Natural killer cell (primary cell): Measurements from ENCODE around the gene BTBD9. TPM values are rescaled to one million over a fixed set of nuclear protein-coding genes. Genes with fewer than 3 reads are reported as not detected.

Experiments used
- ATAC-seq, 3 donors: fragments of 150-1000 bp in 2 of 3; fragments of 200-7000 bp in 1 of 3; cut with Tn5 transposase; 1 replicate in 1 of 3; 2 replicates in 2 of 3; pipeline ENCODE4 v1.10.0; 2021; ENCODE audit warnings: mild to moderate bottlenecking in 2 of 3, moderate library complexity in 2 of 3
- DNase-seq, 2 donors: peaks; one replicate each; pipeline versions ENCODE4 v3.0.0 to v3.0.0-alpha.2; 2013 to 2021; ENCODE audit warnings: mixed read lengths in 1 of 2
- H3K27ac ChIP-seq: one replicate; pipeline ENCODE4 v1.5.1; 2013; ENCODE audit warnings: mild to moderate bottlenecking, low read length
- H3K27me3 ChIP-seq: one replicate; pipeline ENCODE4 v1.6.1; 2013; ENCODE audit warnings: low read length; ENCODE audit not compliant: control insufficient read depth, insufficient read depth
- H3K36me3 ChIP-seq: one replicate; pipeline ENCODE4 v1.6.1; 2013; ENCODE audit warnings: low read length; ENCODE audit not compliant: control insufficient read depth, insufficient read depth
- H3K4me1 ChIP-seq: one replicate; pipeline ENCODE4 v1.6.1; 2013; ENCODE audit warnings: low read length; ENCODE audit not compliant: control insufficient read depth, insufficient read depth
- H3K4me3 ChIP-seq: one replicate; pipeline ENCODE4 v1.5.1; 2013; ENCODE audit warnings: low read length
- H3K9me3 ChIP-seq: one replicate; pipeline ENCODE4 v1.6.1; 2013; ENCODE audit warnings: low read length; ENCODE audit not compliant: control insufficient read depth, insufficient read depth
- H3K27ac Mint-ChIP-seq, 2 donors: one replicate each; pipeline ENCODE4 v1.8.0; 2022; ENCODE audit warnings: mild to moderate bottlenecking in 2 of 2, mixed read lengths in 2 of 2, moderate library complexity in 1 of 2
- H3K27me3 Mint-ChIP-seq, 2 donors: one replicate each; pipeline ENCODE4 v1.8.0; 2022; ENCODE audit warnings: low read depth in 2 of 2, mixed read lengths in 2 of 2
- H3K36me3 Mint-ChIP-seq: one replicate; pipeline ENCODE4 v1.8.0; 2022; ENCODE audit warnings: mixed read lengths
- H3K4me1 Mint-ChIP-seq, 2 donors: one replicate each; pipeline ENCODE4 v1.8.0; 2022; ENCODE audit warnings: mixed read lengths in 2 of 2
- H3K4me3 Mint-ChIP-seq: one replicate; pipeline ENCODE4 v1.8.0; 2022; ENCODE audit warnings: mild to moderate bottlenecking, moderate library complexity, mixed read lengths
- H3K9me3 Mint-ChIP-seq, 2 donors: one replicate each; pipeline ENCODE4 v1.8.0; 2022; ENCODE audit warnings: mixed read lengths in 2 of 2
- CTCF ChIP-seq: fragments of 200-600 bp; IDR thresholded peaks from one replicate; pipeline ENCODE4 v1.8.0; 2022; ENCODE audit warnings: antibody characterized with exemption
- WGBS: methylation state at CpG from one replicate; pipeline ENCODE4 v1.1.7; 2013; ENCODE audit warnings: missing lambda C conversion rate; ENCODE audit not compliant: insufficient coverage; 5-methylcytosine and 5-hydroxymethylcytosine counted together
- intact Hi-C: fragments of 100-400 bp; cut with micrococcal nuclease; formaldehyde crosslinking; loops from one replicate; pipeline ENCODE4 v1.14.2; 2022
- total RNA-seq, 4 donors: library from RNA; stranded (reverse); fragments of 120-200 nt in 1 of 4; gene quantifications; one replicate each; pipeline versions ENCODE4 v1.2.3 to v1.2.4, GENCODE V29; 2013 to 2022

Gene BTBD9
- total RNA-seq, 3 donors from 2014 or later (not counting 1 experiment from before 2014, with no cell fraction given) = 51.6 to 70.3 (median 54.3) TPM

- ATAC-seq (no peak), DNase-seq (no peak)
- Histone ChIP-seq H3K4me3 (no peak overlapping the region), H3K9me3 (no peaks in the 10 kb centered on the region), H3K27me3 (no peaks in the 10 kb centered on the region), H3K36me3 (no peaks in the 10 kb centered on the region), H3K27ac (no peak overlapping the region), H3K4me1 (no peaks in the 10 kb centered on the region)
- intact Hi-C loops = no loop called here
- Mint-ChIP-seq H3K36me3 (no peaks in the 10 kb centered on the region), H3K4me3 (no peak overlapping the region), H3K27me3 (no peaks in the 10 kb centered on the region), H3K4me1 (peaks cover 0 to 17% of the 10 kb centered on the region in 2 donors), H3K9me3 (no peaks in the 10 kb centered on the region), H3K27ac (no peak overlapping the region)
- 96% methylated on average over 21 of the region's 22 CpGs for WGBS
- TF ChIP-seq CTCF = no peak
These were observed 464.8 kb downstream of the BTBD9 start for GRCh38 chr6:38174806-38175495.

- H3K27ac ChIP-seq = no peak overlapping the region
- H3K4me1 Mint-ChIP-seq = peaks cover 0 to 17% of the 10 kb centered on the region in 2 donors
- H3K9me3 Mint-ChIP-seq = no peaks in the 10 kb centered on the region
- no peak overlapping the region for H3K4me3 ChIP-seq
- 98% methylated on average over 8 of the region's 8 CpGs for WGBS
- H3K27me3 ChIP-seq = no peaks in the 10 kb centered on the region
- ATAC-seq = no peak
- H3K27ac Mint-ChIP-seq = no peak overlapping the region
- no peaks in the 10 kb centered on the region for H3K4me1 ChIP-seq
- H3K27me3 Mint-ChIP-seq = no peaks in the 10 kb centered on the region
- TF ChIP-seq CTCF = no peak
- no peak overlapping the region for H3K4me3 Mint-ChIP-seq
- H3K9me3 ChIP-seq = no peaks in the 10 kb centered on the region
- no peak for DNase-seq
- intact Hi-C loops = no loop called here
- no peaks in the 10 kb centered on the region for H3K36me3 Mint-ChIP-seq
- no peaks in the 10 kb centered on the region for H3K36me3 ChIP-seq
These were observed 465.4 kb downstream of the BTBD9 start for GRCh38 chr6:38174315-38174714.

GRCh38 chr6:38173909-38174308, 465.8 kb downstream of the BTBD9 start:
- Mint-ChIP-seq H3K4me3 (no peak overlapping the region), H3K27ac (no peak overlapping the region), H3K27me3 (no peaks in the 10 kb centered on the region), H3K4me1 (peaks cover 0 to 17% of the 10 kb centered on the region in 2 donors), H3K9me3 (no peaks in the 10 kb centered on the region), H3K36me3 (no peaks in the 10 kb centered on the region)
- no peaks in the 10 kb centered on the region for H3K4me1 ChIP-seq
- H3K27me3 ChIP-seq = no peaks in the 10 kb centered on the region
- ATAC-seq (no peak), DNase-seq (no peak)
- 95% methylated on average over 11 of the region's 11 CpGs for WGBS
- no peaks in the 10 kb centered on the region for H3K9me3 ChIP-seq
- intact Hi-C loops = no loop called here
- H3K36me3 ChIP-seq = no peaks in the 10 kb centered on the region
- no peak for TF ChIP-seq CTCF
- H3K4me3 ChIP-seq = no peak overlapping the region
- no peak overlapping the region for H3K27ac ChIP-seq
